Kidney (tissue), 14 donors: ENCODE results near the gene FRAS1. TPM values are rescaled to one million over a fixed set of nuclear protein-coding genes. Genes with fewer than 3 reads are reported as not detected.

ENCODE experiments used
- DNase-seq, 5 donors: peaks; one replicate each; pipeline ENCODE4 v3.0.0-alpha.2; 2013 to 2020
- FAIRE-seq: peaks from 2 replicates; lab custom pipeline; 2012; peaks lifted over from hg19 to GRCh38; lab: Jason Lieb, UNC
- H3K27ac ChIP-seq, 2 donors: one replicate each; pipeline ENCODE4 v1.7.0; 2013; ENCODE audit warnings: low read depth in 2 of 2, low read length in 2 of 2, inconsistent platforms in 1 of 2
- H3K27me3 ChIP-seq: one replicate; pipeline ENCODE4 v1.7.1; 2013; ENCODE audit warnings: low read length, inconsistent platforms; ENCODE audit not compliant: control insufficient read depth, insufficient read depth
- H3K36me3 ChIP-seq, 3 donors: one replicate each; pipeline versions ENCODE4 v1.7.0 to v1.7.1; 2013; ENCODE audit warnings: low read length in 3 of 3, control low read depth in 1 of 3, inconsistent platforms in 1 of 3; ENCODE audit not compliant: insufficient read depth in 3 of 3, control insufficient read depth in 2 of 3
- H3K4me1 ChIP-seq, 3 donors: one replicate each; pipeline versions ENCODE4 v1.7.0 to v1.7.1; 2013; ENCODE audit warnings: low read length in 3 of 3, inconsistent platforms in 1 of 3, low read depth in 1 of 3; ENCODE audit not compliant: control insufficient read depth in 2 of 3, insufficient read depth in 2 of 3
- H3K4me3 ChIP-seq, 3 donors: one replicate each; pipeline versions ENCODE4 v1.7.0 to v1.8.1; 2013; ENCODE audit warnings: low read length in 3 of 3, control low read depth in 1 of 3, inconsistent platforms in 1 of 3
- H3K9ac ChIP-seq, 3 donors: one replicate each; pipeline versions ENCODE4 v1.7.0 to v1.7.1; 2013; ENCODE audit warnings: low read length in 3 of 3, control low read depth in 1 of 3, inconsistent platforms in 1 of 3
- H3K9me3 ChIP-seq, 3 donors: one replicate each; pipeline versions ENCODE4 v1.7.0 to v1.7.1; 2013; ENCODE audit warnings: low read length in 3 of 3, control low read depth in 1 of 3, inconsistent platforms in 1 of 3; ENCODE audit not compliant: control insufficient read depth in 2 of 3, insufficient read depth in 1 of 3
- CTCF ChIP-seq: IDR thresholded peaks from 3 replicates; pipeline ENCODE4 v1.5.1; 2012; ENCODE audit warnings: mild to moderate bottlenecking, moderate library complexity, borderline replicate concordance; ENCODE audit not compliant: insufficient read depth; ENCODE audit errors: extremely low read depth
- intact Hi-C: fragments of 100-400 bp; cut with DNase I; formaldehyde crosslinking; loops from one replicate; pipeline ENCODE4 v1.11.1; 2022
- polyA plus RNA-seq: library from polyadenylated mRNA; stranded (reverse); fragments of 350-450 nt; fragmentation: Illumina TruSeq; extraction: RNeasy Lipid Tissue Mini Kit (QIAGEN cat#74804); gene quantifications from one replicate; pipeline ENCODE4 v1.2.3, GENCODE V29; 2014; ENCODE audit warnings: low read depth, low replicate concordance; ENCODE audit not compliant: insufficient read depth
- total RNA-seq: library from RNA; stranded (reverse); fragmentation: NEBNext Ultra II Directional; extraction: Animal tissue kit (Norgen Biotek cat#: 25700); gene quantifications from one replicate; pipeline ENCODE4 v1.2.1, GENCODE V29; 2021
- donor health status: control.
- donor health status: control.
- donor health status: control.
- donor health status: control.
- donor health status: control.
- donor health status: DM: yes; HTN: yes; CAD: no.
- donor health status: Normal renal cell carcinoma (clear cell type).

Gene FRAS1
- total and polyA plus RNA-seq, 2 donors from 2014 or later, result 6.5 to 31.5 TPM

- Histone ChIP-seq H3K27me3 (no peaks in the 10 kb centered on the region), H3K9ac (no peak overlapping the region), H3K4me3 (no peak overlapping the region), H3K4me1 (peaks cover 0 to 14% (median 3%) of the 10 kb centered on the region in 3 donors), H3K36me3 (peaks cover 0 to 4% (median 3%) of the 10 kb centered on the region in 3 donors), H3K27ac (no peak overlapping the region), H3K9me3 (no peaks in the 10 kb centered on the region)
- peak; percentile 68 for FAIRE-seq
- no peak for DNase-seq
- TF ChIP-seq CTCF, result no peak
- intact Hi-C loops, result no loop called here
Observed at GRCh38 chr4:78424461-78424860, 367.3 kb downstream of the FRAS1 start.

DNA sequence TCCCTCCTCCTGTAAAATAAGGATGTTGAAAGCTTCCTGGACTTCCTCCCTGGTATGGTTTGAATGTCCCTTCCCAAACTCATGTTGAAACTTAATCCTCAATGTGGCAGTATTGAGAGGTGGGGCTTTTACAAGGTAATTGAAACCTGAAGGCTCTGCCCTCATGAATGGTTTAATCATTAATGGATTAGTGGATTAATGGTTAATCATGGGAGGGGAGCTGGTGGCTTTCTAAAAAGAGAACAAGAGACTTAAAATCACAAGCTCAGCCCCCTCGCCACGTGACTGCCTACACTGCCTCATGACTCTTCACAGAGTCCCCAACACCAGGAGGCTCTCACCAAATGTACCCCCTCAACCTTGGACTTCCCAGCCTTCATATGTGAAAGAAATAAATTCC is 369.8 kb downstream of the FRAS1 start:
- Histone ChIP-seq H3K9ac (no peak overlapping the region), H3K27me3 (no peaks in the 10 kb centered on the region), H3K4me1 (peaks cover 0 to 14% (median 3%) of the 10 kb centered on the region in 3 donors), H3K9me3 (no peaks in the 10 kb centered on the region), H3K36me3 (peaks cover 2 to 6% (median 4%) of the 10 kb centered on the region in 3 donors), H3K27ac (no peak overlapping the region), H3K4me3 (no peak overlapping the region)
- FAIRE-seq (peak; percentile 62), DNase-seq (peak in 4 of 5 donors; percentile 18 to 90 (median 66))
- TF ChIP-seq CTCF, result no peak
- intact Hi-C loops, result no loop called here

DNA sequence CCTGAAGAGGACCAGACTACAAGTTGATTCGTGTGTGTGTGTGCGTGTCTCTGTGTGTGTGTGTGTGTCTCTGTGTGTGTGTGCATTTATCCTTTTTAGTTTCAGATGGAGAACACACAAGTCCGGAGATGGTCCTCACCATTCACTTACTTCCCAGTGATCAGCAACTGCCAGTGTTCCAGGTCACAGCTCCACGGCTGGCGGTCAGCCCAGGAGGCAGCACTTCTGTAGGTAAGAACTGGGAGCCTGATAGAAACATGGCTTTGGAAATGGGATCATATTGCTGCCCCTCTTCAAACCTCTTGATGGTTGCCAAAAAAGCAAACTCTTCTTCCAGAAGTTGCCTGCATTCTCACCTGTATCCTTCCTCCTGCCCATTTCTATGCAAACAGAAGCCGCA is 371.9 kb downstream of the FRAS1 start:
- peaks cover 0 to 14% (median 6%) of the 10 kb centered on the region in 3 donors for H3K4me1 ChIP-seq
- DNase-seq, result no peak
- no peak overlapping the region for H3K9ac ChIP-seq
- intact Hi-C loops, result no loop called here
- no peak for FAIRE-seq
- H3K27me3 ChIP-seq, result no peaks in the 10 kb centered on the region
- no peak for TF ChIP-seq CTCF
- no peak overlapping the region for H3K4me3 ChIP-seq
- H3K36me3 ChIP-seq, result peaks cover 2 to 7% (median 5%) of the 10 kb centered on the region in 3 donors
- no peak overlapping the region for H3K27ac ChIP-seq
- H3K9me3 ChIP-seq, result no peaks in the 10 kb centered on the region

DNA sequence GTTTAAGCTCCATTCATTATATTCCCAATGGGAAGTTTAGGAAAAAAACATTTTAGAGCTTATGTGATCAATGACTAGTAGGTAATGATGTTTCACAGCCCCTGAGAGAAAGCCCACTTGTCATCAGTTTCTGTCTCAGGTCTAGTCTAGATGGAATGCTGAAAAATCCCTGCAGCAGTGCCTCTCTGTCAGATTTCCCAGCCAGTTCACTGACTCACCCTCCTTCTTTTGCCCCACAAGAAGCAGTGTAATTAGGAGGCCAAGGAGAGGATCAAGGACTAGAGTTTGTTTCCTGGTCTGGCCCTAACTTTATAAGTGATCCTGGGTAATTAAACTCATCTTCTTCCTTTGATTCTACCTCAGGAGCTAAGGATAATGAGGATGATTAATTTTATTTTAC is 375.8 kb downstream of the FRAS1 start:
- Histone ChIP-seq H3K4me3 (no peak overlapping the region), H3K9ac (no peak overlapping the region), H3K36me3 (peaks cover 2 to 7% (median 5%) of the 10 kb centered on the region in 3 donors), H3K27me3 (no peaks in the 10 kb centered on the region), H3K27ac (peak overlapping the region in 1 of 2 donors; percentile 36), H3K4me1 (peaks cover 0 to 3% (median 0%) of the 10 kb centered on the region in 3 donors), H3K9me3 (no peaks in the 10 kb centered on the region)
- DNase-seq (no peak), FAIRE-seq (no peak)
- intact Hi-C loops, result no loop called here
- no peak for TF ChIP-seq CTCF
